HG03457 (cell line): Measurements from ENCODE around the gene RUFY1.
"Not testable (repeated sequence)": the region's sequence is repeated elsewhere in the genome, so short reads cannot be mapped to it uniquely, and the experiment has no call there.

Source experiments
- ATAC-seq: cut with Tn5 transposase; IDR thresholded peaks from one replicate; pipeline ENCODE4 v1.9.1; 2021; ENCODE audit warnings: moderate number of reproducible peaks; ENCODE audit not compliant: unreplicated experiment

RUFY1 gene

GRCh38 chr5:179536676-179537075, 13.7 kb upstream of the RUFY1 start:
- no peak for ATAC-seq

GRCh38 chr5:179542170-179542569, 8.2 kb upstream of the RUFY1 start:
- no peak for ATAC-seq

- not testable (repeated sequence) for ATAC-seq
These were observed 7.1 kb upstream of the RUFY1 start for GRCh38 chr5:179543275-179543674.

- ATAC-seq, result no peak
These were observed 2.7 kb downstream of the RUFY1 start for GRCh38 chr5:179553006-179553405.

- no peak for ATAC-seq
These were observed 3.5 kb downstream of the RUFY1 start for GRCh38 chr5:179553875-179554274.

- no peak for ATAC-seq
These were observed 4.6 kb downstream of the RUFY1 start for GRCh38 chr5:179554981-179555380.

- ATAC-seq, result not testable (repeated sequence)
These were observed 8.0 kb downstream of the RUFY1 start for GRCh38 chr5:179558261-179558799.

GRCh38 chr5:179558932-179559283, 8.6 kb downstream of the RUFY1 start:
- no peak for ATAC-seq

- peak; percentile 97 for ATAC-seq
These were observed 9.2 kb downstream of the RUFY1 start for GRCh38 chr5:179559284-179560252.

GRCh38 chr5:179564526-179564925, 14.2 kb downstream of the RUFY1 start:
- ATAC-seq, result no peak

GRCh38 chr5:179568721-179569120, 18.4 kb downstream of the RUFY1 start:
- no peak for ATAC-seq

- no peak for ATAC-seq
These were observed 22.0 kb downstream of the RUFY1 start for GRCh38 chr5:179572386-179572785.

GRCh38 chr5:179577286-179577960, 27.1 kb downstream of the RUFY1 start:
- ATAC-seq, result no peak

- ATAC-seq, result no peak
These were observed 35.6 kb downstream of the RUFY1 start for GRCh38 chr5:179585941-179586401.

GRCh38 chr5:179588166-179588565, 37.8 kb downstream of the RUFY1 start:
- ATAC-seq, result no peak

GRCh38 chr5:179595916-179596315, 45.6 kb downstream of the RUFY1 start:
- no peak for ATAC-seq

- ATAC-seq, result no peak
These were observed 46.1 kb downstream of the RUFY1 start for GRCh38 chr5:179596421-179596820.

- ATAC-seq, result no peak
These were observed 48.7 kb downstream of the RUFY1 start for GRCh38 chr5:179599100-179599499.

GRCh38 chr5:179599566-179599965, 49.2 kb downstream of the RUFY1 start:
- no peak for ATAC-seq

- ATAC-seq, result no peak
These were observed 49.6 kb downstream of the RUFY1 start for GRCh38 chr5:179599973-179600372.

- ATAC-seq, result no peak
These were observed 51.7 kb downstream of the RUFY1 start for GRCh38 chr5:179601871-179602625.
